GM12891 (cell line): ENCODE results near the gene MIER3.

Source experiments
- POLR2A ChIP-seq: IDR thresholded peaks from 2 replicates; pipeline ENCODE4 v1.6.1; 2011; ENCODE audit warnings: low read depth, low read length, control low read depth
- POLR2AphosphoS5 ChIP-seq: IDR thresholded peaks from 2 replicates; pipeline ENCODE4 v1.6.1; 2011; ENCODE audit warnings: low read depth, low read length, control low read depth
- SPI1 ChIP-seq: IDR thresholded peaks from 2 replicates; pipeline ENCODE4 v1.6.1; 2011; ENCODE audit warnings: low read depth, low read length, control low read depth
- TAF1 ChIP-seq: IDR thresholded peaks from 2 replicates; pipeline ENCODE4 v1.6.1; 2011; ENCODE audit warnings: low read depth, low read length, control low read depth

DNA sequence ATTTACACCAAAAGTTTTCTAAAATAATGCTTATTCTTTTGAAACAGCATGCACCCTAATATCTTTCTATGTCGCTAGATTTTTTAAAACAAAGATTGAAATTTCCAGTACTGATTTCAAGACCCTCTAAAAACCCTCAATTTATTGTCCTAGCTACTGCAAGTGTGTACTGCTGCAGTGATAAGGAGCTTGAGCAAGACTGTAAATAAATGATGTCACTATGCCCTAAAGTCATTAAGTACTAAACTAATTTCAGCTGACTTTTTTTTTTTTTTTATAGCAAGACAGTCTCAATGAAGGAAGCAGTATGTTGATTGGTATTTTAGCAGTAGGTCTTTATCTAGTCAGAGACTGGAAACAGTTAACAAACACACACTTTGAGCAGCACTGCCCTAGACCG is 12.2 kb upstream of the MIER3 start:
- no peak for TF ChIP-seq POLR2A
- no peak for TF ChIP-seq TAF1
- TF ChIP-seq POLR2AphosphoS5: no peak
- no peak for TF ChIP-seq SPI1
